HG03342 (cell line): Measurements from ENCODE around the gene VTI1B.
"Not testable (repeated sequence)": the region's sequence is repeated elsewhere in the genome, so short reads cannot be mapped to it uniquely, and the experiment has no call there.

ENCODE experiments used
- ATAC-seq: cut with Tn5 transposase; IDR thresholded peaks from one replicate; pipeline ENCODE4 v1.9.1; 2021; ENCODE audit warnings: mild to moderate bottlenecking, moderate library complexity; ENCODE audit not compliant: unreplicated experiment

The VTI1B gene

GRCh38 chr14:67674480-67675218 is at the start of gene VTI1B:
Gene VTI1B, minus strand, starts transcription at chr14:67674632. Its CDS starts 143 bp downstream, at chr14:67674489.
- peak; percentile 87 for ATAC-seq

DNA sequence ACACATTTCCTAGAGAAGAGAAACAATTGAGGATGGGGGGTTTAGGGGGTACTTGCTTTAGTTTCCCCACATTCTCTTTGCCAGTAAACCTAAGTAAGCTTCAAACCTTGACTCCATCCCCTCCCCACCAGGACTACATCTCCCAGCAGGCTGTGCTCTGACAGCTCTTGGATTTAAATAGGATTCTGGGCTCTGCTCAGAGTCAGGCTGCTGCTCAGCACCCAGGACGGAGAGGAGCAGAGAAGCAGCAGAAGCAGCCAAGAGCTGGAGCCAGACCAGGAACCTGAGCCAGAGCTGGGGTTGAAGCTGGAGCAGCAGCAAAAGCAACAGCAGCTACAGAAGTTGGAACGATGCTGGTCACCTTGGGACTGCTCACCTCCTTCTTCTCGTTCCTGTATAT is 47.9 kb upstream of the VTI1B start:
- ATAC-seq: no peak

GRCh38 chr14:67721875-67722274 is 47.4 kb upstream of the VTI1B start:
- ATAC-seq: no peak

- no peak for ATAC-seq
Observed at GRCh38 chr14:67719866-67720265, 45.4 kb upstream of the VTI1B start.

GRCh38 chr14:67719385-67719784 is 45.0 kb upstream of the VTI1B start:
- ATAC-seq: not testable (repeated sequence)

- ATAC-seq: no peak
Observed at GRCh38 chr14:67718265-67718664, 43.8 kb upstream of the VTI1B start.

GRCh38 chr14:67717048-67717447 is 42.6 kb upstream of the VTI1B start:
- ATAC-seq: no peak

GRCh38 chr14:67710209-67710608 is 35.8 kb upstream of the VTI1B start:
- no peak for ATAC-seq

- not testable (repeated sequence) for ATAC-seq
Observed at GRCh38 chr14:67709796-67710195, 35.4 kb upstream of the VTI1B start.

DNA sequence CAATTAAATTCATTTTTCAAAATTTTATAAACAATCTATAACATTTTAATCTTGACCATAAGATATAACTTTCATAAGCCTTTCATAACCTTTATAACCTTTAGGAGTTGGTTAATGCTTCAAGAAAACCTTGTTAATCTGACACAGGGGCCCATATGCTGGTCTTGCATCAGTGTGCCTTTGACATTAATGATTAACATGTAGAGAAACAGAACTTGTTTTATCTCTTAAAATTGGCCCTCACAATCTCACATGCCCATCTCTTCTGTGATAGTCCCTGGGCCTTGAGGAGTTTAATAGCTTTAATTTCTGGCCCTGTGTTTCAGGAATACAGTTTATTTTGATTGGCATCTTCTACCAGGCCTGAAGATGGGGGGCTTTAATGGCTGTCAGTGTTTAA is 34.9 kb upstream of the VTI1B start:
- not testable (repeated sequence) for ATAC-seq

GRCh38 chr14:67705211-67705610 is 30.8 kb upstream of the VTI1B start:
- no peak for ATAC-seq

DNA sequence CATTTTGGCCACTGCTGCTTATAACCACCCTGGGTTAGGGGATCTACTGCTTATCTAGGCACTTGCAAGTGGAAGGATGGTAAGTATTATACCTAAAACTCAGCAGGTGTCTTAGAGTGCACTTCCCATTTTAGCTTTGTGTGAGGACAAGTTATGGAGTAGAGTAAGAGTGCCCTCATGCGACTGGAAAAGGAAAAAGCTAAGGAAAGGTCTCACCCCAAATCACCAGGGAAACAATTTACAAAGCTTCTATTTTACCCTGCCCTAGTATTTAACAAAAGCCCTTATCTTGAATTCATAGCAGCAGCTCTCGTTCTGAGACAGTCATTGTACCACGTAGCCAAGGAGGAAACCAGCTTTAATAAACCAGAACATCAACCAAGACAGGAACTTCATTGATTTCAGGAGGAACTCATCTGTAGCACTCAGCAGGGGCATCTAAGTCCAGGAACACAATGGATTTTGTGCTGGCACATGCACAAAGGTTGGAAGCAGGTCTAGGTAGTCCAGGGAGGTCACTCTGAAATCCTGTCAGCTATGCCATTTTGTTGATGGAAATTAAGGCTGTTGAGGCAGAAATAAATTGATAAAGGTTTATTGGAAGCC is 30.2 kb upstream of the VTI1B start:
- no peak for ATAC-seq

DNA sequence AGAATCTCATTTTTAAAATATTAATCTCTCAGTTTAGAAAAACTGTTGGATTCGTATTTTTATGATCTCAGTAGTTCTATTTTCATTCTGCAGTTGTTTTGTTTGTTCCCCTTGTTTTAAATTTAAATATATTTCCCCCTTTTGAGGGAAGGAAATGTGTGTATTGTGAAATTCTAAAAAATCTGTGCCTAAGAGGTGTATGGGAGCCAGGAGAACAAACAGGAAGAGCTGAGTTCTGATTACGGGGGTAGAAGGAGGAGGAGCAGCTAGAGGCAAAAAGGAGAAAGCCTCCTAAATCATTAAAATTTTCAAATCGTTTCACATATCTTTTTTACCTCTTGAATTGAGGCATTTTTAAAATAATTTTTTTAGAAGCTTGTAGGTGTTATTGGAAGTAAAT is 29.6 kb upstream of the VTI1B start:
- no peak for ATAC-seq

DNA sequence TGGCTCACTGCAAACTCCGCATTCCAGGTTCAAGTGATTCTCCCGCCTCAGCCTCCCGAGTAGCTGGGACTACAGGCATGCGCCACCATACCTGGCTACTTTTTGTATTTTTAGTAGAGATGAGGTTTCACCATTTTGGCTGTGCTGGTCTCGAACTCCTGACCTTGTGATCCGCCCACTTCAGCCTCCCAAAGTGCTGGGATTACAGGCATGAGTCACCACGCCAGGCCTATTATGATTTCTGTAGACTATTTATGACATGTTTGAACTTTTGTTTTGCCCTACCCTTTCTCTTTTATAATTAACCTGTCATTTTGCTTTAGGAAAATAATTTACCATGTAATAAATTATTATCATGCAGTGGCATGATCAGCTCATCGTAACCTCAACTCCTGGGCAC is 27.1 kb upstream of the VTI1B start, which contains the start of gene RDH12:
RDH12 (plus strand) TSS at position 395 of the 400 bp plus-strand sequence. CDS start 20,757 bp downstream, outside the sequence.
- not testable (repeated sequence) for ATAC-seq

- no peak for ATAC-seq
Observed at GRCh38 chr14:67698179-67698578, 23.7 kb upstream of the VTI1B start.

DNA sequence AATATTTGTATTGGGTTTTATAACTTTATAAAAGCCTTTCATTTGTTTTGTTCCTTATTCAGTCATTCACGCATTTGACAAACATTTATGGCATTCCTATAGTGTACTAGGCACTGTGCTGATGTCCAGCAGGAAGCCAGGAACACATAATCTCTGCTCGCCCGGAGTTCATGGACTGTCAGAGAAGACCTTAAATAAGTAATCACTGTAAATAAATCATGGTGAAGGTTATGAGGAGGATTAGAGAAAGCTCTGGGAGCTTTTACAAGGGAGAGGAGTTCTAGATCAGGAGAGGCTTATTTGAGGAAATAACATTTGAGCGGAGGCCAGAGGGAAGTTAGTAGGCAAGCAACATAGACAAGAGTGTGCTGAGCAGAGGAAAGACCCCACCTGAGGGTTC is 22.6 kb upstream of the VTI1B start:
- ATAC-seq: no peak

GRCh38 chr14:67695394-67695949 is 21.0 kb upstream of the VTI1B start, which contains the start of gene RDH11:
Gene RDH11, minus strand, starts transcription at chr14:67695764. Its CDS starts 61 bp downstream, at chr14:67695703.
- ATAC-seq: peak; percentile 89

GRCh38 chr14:67694791-67695393 is 20.5 kb upstream of the VTI1B start:
- ATAC-seq: peak; percentile 80

- ATAC-seq: no peak
Observed at GRCh38 chr14:67690011-67690410, 15.6 kb upstream of the VTI1B start.

DNA sequence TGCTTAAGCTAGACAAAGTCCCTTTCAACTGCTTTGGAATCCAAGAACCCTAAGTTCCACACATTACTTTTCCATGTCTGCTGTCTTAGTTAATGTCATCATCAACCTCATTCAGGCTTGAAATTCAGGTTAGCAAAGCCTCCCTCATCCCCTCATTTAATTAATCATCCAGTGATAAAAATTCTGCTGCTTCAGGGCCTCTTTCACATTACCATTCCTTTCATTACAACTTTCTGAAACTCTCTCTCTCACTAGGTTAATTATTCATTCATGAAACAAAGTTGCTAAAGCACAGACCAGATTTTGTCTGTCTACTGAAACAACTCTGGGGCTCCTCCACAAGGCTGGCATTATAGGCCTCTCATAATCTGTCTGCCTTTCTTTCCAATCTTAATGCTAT is 9.4 kb upstream of the VTI1B start:
- ATAC-seq: no peak

- no peak for ATAC-seq
Observed at GRCh38 chr14:67680941-67681340, 6.5 kb upstream of the VTI1B start.
